Stimulated activated CD4-positive, alpha-beta T cell treated with anti-CD3 and anti-CD28 coated beads, Interleukin-15, amount 100 ng/mL, for 1 hour (primary cell): ENCODE results near the gene WDR77.

ENCODE experiments used
- DNase-seq, 2 donors: peaks; one replicate each; pipeline ENCODE4 v3.0.0-alpha.2; 2020; ENCODE audit warnings: low read depth in 1 of 2, low spot score in 1 of 2

The WDR77 gene

GRCh38 chr1:111448918-111449702, at the start of gene WDR77, which contains the start of gene ATP5PB:
Gene WDR77 (minus strand): TSS chr1:111449256. CDS start chr1:111449169, 87 bp downstream.
Gene ATP5PB (plus strand): TSS chr1:111449464. CDS start chr1:111449542, 78 bp downstream.
- peak; percentile 63 to 76 for DNase-seq

DNA sequence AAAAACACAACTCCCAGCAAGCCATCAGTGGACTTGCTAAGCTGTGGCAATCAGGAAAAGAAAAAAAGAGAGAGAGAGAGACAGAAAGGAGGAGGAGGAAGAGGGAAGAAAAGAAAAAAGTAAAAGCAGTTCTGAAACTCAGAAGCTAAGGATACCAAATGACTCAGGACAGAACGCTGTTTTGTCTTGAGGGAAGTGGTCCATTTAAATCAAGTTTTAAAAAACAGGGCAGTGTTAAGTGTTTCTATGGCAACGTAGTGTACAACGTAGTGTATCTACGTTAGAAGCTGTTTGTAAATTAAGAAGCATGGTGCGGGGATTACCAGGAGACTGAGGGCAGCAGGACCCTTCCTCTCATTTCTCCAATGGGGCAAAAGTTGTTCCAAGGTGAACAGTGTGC, 48.5 kb upstream of the WDR77 start:
- DNase-seq = no peak

GRCh38 chr1:111496398-111496797, 47.3 kb upstream of the WDR77 start:
- DNase-seq = no peak

DNA sequence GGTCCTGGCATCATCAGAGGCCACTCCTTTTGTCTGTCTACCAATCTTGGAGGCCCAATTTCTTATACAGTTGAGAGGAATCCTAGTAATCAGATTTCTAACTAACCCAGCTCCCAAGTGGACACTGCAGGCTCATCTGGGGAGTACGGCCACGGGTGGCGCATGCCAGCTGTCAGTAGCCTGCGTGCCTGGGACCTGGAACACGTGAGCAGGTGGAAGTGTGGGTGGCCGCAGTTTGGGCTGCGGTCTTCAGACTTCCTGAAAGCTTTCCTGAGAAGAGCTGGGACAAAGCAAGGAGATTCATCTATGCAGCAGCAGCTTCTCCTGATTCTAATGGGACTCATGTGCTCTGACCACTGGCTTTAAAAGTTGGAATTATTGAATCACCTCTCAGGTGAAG, 42.0 kb upstream of the WDR77 start:
- DNase-seq = no peak

- no peak for DNase-seq
Measured at GRCh38 chr1:111490220-111490619, 41.2 kb upstream of the WDR77 start.

GRCh38 chr1:111489604-111490003, 40.5 kb upstream of the WDR77 start:
- no peak for DNase-seq

GRCh38 chr1:111488669-111489068, 39.6 kb upstream of the WDR77 start:
- DNase-seq = no peak

- no peak for DNase-seq
Measured at GRCh38 chr1:111487133-111487532, 38.1 kb upstream of the WDR77 start.

- DNase-seq = no peak
Measured at GRCh38 chr1:111486431-111486830, 37.4 kb upstream of the WDR77 start.

- DNase-seq = no peak
Measured at GRCh38 chr1:111484391-111485026, 35.5 kb upstream of the WDR77 start.

DNA sequence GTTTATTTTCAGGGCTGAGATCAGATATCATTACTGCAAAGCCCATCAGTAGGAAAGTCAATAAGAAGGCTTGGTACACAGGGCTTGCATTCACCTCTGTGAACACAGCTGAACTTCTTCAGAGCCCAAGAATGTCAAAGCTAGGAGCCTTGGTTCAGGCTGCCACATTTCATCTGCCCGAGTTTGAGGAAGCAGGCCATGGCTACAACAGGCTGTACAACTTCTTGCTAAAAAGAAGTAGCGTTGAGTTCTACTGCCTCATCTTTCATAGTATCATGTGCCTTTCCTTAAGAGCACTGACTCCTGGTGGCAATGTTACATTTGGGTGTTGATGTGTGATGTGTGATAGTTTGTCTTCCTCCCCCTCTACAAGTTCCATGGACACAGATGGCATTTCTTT, 34.8 kb upstream of the WDR77 start:
- DNase-seq = no peak

GRCh38 chr1:111483166-111483565, 34.1 kb upstream of the WDR77 start:
- no peak for DNase-seq

DNA sequence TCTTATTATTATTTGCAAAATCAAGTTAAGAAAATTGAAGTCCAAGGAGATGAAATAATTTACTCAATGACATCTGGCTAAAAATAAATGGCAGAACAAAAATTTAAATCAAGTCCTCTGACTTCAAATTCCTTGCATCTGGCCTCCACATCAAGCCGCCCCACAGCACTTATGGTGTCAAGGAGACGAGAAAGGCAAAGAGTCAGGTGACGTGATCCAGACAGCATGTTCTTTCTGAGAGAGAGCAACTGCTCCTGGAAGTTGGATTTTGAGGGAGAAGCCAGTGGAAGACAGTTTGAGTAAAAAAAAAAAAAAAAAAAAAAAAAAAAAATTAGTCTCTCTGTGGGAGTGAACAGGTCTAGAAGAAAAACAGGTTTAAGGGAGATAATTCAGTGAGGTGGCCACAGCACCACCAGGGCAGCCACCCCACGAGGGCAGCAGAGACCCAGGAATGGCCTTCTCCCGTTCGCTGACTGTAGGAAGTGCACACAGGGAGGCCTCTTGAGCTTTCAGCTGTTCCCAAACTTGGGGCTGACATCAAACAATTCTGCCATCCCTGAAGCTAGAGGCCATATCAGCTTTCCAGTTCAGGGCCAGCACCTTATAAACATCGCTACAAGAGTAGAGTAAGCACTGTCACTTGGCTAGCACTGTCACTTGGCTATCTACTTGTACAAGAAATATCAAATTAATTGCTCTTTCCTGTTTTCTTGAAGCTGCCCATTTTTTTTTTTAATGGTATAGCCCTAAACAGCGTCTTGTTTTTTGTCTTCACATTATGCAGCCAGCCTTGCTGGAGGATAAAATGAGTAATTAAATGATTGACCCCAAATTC, 32.5 kb upstream of the WDR77 start:
- peak; percentile 16 to 41 for DNase-seq

- no peak for DNase-seq
Measured at GRCh38 chr1:111480674-111481073, 31.6 kb upstream of the WDR77 start.

GRCh38 chr1:111476761-111477309, 27.8 kb upstream of the WDR77 start:
- DNase-seq = no peak

DNA sequence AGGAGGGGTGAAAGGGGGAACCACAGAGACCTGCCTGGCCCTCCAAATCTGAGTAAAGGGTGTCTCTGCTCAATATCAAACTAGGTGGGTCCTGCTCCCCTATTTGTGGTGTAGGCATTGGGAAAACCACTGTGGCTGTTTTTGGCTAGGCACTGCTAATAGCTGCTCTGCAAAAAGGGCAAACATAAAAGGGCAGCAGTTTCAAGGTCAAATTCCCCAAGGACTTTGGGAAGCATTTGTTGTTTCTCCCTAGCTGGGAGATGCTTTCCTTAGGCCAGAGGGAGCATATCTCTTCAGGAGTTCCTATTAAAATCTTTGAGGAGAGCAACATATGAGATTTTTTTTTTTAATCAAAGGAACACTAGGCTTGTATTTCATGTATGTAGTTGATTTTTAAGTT, 27.2 kb upstream of the WDR77 start:
- DNase-seq = no peak

GRCh38 chr1:111475701-111476100, 26.6 kb upstream of the WDR77 start:
- DNase-seq = no peak

DNA sequence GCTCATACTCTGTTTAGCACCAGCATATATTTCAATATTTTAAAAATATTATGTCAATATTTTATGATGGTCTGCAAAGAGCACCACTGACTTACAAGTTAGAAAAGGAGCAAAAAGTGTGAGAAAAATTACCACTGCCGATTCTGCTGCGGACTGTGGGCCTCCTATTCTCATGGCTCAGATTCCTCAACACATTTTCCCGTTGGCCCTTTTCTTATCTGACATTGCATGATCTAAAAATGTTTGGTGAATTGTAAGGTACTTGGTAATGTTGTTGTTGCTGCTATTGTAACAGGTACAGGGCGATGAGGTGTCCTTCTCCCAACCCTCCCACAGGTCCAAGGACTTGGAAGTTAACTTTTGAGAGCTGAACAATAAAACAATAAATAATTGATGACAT, 25.5 kb upstream of the WDR77 start:
- DNase-seq = no peak

GRCh38 chr1:111474106-111474505, 25.1 kb upstream of the WDR77 start:
- no peak for DNase-seq

DNA sequence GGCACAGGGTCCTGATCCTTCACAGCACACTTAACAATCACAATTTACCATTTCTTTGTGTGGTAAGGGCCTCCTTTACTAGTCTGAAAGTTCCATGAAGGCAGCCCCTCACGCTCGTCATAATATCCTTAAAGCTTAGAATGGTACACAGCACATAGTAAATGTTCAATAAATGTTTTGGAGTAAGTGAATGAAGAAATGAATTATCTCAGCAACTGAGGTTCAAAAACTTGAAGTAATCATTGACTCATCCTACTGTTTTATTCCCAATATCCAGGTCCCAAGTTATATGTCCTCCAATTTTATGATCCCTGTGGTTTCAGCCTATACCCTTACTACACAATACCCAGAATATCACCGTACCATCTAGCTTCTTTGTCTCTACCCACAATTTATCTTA, 22.5 kb upstream of the WDR77 start:
- DNase-seq = no peak

GRCh38 chr1:111471012-111471411, 22.0 kb upstream of the WDR77 start:
- DNase-seq = peak in 1 of 2 donors; percentile 39
